Measurements from ENCODE around the gene NEAT1.

NEAT1 gene

DNA sequence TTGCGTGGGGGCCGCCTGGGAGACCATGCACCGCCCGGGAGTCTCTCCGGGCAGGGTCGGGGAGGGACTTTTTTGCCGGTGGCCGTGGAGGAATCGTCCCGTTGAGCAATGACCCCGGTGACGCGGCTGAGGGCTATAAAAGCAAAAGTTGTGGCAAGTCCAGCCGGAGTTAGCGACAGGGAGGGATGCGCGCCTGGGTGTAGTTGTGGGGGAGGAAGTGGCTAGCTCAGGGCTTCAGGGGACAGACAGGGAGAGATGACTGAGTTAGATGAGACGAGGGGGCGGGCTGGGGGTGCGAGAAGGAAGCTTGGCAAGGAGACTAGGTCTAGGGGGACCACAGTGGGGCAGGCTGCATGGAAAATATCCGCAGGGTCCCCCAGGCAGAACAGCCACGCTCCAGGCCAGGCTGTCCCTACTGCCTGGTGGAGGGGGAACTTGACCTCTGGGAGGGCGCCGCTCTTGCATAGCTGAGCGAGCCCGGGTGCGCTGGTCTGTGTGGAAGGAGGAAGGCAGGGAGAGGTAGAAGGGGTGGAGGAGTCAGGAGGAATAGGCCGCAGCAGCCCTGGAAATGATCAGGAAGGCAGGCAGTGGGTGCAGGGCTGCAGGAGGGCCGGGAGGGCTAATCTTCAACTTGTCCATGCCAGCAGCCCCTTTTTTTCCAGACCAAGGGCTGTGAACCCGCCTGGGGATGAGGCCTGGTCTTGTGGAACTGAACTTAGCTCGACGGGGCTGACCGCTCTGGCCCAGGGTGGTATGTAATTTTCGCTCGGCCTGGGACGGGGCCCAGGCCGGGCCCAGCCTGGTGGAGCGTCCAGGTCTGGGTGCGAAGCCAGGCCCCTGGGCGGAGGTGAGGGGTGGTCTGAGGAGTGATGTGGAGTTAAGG is at the start of gene NEAT1:
TSS of gene NEAT1 (plus strand) at position 166 of the 883 bp plus-strand sequence.
- DNase-seq: peak; percentile 91

GRCh38 chr11:65373839-65374580 is 48.6 kb upstream of the NEAT1 start:
- DNase-seq: no peak

DNA sequence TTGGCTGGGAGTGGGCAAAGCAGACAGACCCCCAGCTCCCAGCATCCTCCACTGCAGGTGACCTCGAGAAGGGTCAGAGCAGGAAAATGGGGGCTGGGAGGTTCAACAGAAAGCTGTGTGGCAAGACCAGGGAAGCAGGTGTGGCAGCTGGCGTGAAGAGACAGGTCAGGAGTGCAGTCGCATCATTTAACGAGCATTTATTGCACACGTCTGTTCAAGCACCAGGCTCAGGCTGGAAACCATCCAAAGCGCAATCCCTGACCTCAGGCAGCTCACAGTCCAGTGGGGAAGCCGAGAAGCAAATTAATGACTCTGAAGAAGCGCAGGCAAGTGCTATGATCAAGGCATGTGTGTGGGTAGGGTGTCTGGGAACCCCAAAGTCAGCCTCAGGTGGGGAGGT is 47.6 kb upstream of the NEAT1 start:
- DNase-seq: no peak

GRCh38 chr11:65376138-65376713 is 46.4 kb upstream of the NEAT1 start:
- DNase-seq: no peak

- DNase-seq: no peak
These were observed 45.6 kb upstream of the NEAT1 start for GRCh38 chr11:65377036-65377435.

GRCh38 chr11:65377777-65378176 is 44.8 kb upstream of the NEAT1 start:
- DNase-seq: no peak

- no peak for DNase-seq
These were observed 44.2 kb upstream of the NEAT1 start for GRCh38 chr11:65378208-65378927.

DNA sequence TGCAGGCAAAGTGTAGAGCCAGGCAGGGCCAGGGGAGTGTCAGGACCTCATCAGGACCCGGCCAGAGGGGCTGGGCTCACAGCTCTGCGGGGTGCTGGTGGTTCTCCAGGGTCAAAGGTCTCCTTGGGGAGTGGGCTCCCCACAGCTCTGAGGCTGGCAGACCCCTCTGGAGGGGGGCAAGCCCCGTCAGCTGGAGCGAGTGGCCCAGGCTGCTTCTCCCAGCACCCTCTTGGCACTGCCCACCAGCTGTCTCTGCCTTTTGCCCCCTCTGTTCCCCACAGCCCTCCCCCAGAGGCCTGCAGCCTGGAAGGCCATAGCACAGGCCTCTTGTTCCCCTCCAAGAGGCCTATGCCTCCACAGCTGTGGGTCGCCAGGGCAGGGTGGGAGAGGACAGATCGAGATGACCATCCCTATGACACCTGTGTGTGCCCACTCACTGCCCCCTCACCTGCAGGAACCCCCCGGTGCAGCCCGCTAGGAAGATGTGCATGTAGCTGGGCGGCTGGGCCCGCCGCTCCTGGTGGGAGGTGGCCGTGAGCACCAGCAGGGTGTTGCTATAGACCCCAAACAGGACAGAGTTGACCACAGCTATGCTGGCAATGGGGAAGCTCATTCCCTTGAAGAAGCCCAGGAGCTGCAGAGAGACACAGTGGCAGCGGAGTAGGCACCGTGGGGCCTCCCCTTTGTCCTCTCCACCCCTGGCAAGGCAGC is 43.5 kb upstream of the NEAT1 start:
- no peak for DNase-seq

DNA sequence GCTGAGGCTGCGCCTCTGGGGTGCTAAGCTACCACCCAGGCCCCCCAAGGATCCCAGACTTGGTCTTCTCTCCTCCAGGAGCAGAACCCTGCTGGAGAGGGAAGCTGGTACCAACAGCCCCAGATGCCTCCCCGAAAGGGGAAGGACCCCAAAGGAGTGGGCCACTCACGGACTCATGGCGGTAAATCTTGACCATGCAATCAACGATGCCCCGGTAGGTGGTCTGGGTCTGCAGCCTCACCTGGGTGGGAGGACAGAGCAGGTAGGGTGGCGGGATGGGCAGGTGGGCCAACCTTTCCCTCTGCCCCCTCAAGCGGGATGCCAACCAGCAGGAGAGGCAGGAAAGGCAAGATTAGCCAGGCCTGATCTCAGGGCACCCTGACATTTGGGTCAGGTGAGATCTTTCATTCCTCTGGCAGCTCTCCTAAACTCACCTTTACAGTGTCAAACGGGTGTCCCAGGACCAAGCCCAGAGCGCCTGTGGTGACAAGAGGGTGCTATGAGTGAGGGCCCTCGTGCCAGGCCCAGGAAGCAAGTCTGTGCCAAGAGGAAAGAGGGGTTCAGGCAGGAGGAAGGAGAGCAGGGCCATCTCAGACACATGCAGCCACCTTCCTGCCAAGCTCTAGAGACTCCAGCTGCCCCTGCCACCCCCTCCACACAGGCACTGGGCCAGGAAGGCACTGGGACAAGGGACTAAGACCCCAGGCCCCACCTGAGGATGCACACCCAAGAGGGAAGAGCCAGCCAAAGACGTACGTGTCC is 42.7 kb upstream of the NEAT1 start:
- no peak for DNase-seq

DNA sequence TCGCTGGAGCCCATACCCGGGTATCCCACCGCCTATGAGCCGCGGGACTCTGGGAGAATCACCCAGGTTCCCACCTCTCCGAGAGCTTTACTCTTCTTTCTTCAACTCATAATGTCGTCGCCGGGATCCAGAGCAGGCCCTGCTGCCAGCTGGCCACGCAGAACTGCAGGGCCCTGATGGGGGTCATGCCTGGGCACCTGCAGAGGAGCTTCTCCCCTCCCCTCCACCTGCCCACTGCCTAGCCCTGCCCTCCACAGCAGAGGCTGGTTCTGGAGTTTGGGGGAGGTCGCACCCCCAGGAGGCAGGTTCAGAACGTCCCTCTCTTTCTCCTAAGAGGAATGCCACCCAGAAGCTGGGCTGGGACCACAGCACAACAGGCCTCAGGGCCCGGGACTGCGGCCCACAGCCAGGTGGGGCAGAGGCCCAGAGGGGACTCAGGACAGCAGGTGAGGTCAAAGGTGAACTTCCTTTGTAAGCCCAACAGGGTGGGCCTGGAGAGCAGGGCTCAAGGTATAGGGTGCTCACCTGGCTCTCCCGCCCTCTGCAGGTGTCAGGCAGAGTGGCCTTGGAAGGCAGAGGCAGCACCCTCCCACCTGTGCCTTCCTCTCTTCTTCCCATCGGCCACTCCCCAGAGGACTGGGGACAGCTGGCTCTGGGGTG is 42.0 kb upstream of the NEAT1 start:
- no peak for DNase-seq

DNA sequence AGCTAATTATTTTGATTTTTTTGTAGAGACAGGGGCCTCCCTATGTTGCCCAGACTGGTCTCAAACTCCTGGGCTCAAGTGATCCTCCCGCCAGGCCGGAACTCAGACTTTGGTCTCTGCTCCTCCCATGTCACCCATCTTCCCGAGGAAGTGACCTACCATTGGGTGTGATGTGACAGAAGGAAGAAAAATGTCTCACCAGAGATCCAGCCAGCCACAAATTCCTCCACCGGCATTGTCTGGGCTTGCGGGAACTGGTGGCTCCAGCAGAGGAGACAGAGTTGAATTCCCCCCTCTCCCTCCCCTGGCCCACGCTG is 40.9 kb upstream of the NEAT1 start:
- DNase-seq: no peak

GRCh38 chr11:65382033-65382803 is 40.4 kb upstream of the NEAT1 start, which contains the start of gene SLC25A45:
Gene SLC25A45 (minus strand): TSS chr11:65382646. CDS start chr11:65381951, 695 bp downstream.
- DNase-seq: peak; percentile 47

DNA sequence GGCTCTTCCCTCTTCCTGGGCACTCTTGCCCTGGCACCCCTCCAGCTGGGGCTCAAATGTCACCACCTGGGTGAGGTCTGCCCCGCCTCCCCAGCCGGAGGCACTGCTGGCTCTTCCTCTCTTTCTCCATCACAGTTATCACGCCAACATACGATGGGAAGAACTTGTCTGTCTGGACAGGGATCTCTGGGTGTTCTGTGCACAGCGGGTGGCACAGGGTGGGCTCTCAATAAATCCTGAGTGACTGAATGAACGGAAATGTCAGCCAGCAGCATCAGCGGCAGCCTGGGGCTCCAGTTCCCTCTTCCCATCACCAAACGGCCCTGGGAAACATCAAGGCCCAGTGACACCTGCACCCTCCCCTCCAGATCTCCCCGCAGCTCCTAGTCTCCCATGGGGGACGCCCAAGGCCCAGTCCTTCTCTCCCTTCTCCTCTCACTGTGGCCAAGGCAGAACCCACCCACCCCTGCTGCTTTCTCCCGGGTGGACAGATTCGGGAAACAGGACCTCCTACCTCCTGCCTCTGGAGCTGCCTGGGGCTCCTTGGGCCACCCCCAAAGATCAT is 39.7 kb upstream of the NEAT1 start:
- no peak for DNase-seq

GRCh38 chr11:65383778-65384177 is 38.8 kb upstream of the NEAT1 start:
- peak; percentile 30 for DNase-seq

DNA sequence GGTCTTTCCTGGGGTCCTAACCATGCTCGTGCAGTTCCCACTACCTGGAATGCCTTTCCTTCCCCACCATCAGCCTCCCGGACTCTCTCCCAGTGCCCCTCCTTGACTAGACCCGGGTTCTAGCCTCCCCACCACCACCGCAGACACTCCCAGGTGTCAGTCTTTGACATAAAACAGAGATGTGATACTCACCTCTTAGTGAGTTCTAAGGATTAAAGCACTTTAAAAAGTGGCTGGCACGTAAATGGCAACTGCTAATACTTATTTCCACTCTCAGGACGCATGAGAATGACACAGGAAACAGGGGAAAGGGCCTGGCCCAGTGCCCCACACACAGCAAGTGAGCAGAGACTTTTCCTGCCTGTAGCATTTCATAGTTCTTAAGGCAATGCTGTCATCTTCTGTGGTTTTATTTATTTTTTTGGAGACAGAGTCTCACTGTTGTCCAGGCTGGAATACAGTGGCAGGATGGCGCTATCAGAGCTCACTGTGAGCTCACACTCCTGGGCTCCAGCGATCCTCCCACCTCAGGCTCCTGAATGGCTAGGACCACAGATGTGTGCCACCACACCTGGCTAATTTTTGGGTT is 38.2 kb upstream of the NEAT1 start:
- no peak for DNase-seq

DNA sequence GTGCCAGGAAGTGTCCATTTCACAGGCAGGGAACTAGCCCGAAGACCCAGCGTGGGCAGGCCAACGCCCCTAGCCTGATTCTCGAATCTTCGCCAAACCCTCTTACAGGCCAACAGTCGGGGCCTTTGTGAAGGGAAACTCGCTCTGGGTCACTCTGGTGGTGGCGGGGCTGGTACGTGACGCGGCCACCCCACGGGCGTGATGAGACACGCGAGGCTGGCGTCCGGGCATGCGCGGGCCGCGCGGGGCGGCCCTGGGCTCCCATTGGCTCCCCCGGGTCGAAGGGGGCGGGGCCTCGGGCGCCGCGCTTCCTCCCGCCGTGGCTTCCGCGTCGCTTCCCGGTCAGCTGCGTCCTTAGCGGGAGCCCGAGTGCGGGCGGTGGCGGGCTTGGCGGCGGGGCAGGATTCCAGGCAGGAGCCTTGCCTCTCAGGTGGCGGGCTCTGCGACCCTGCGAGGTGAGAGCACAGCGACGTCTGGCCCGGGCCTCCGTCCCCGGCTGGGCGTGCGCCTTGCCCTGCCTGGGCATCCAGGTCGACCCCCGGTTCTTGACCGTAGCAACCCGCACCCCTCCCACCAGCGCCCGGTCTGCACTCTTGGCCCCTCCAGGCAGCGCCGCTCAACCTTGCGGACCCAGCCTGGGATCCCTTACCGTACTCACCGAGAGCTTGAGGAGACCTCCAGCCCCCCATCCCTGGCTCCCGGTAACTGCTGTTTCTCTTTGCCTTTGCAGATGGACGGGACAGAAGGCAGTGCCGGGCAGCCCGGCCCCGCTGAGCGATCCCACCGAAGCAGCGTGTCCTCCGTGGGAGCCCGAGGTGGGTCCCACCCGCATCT is 36.1 kb upstream of the NEAT1 start, which contains the start of gene FRMD8:
TSS of gene FRMD8 (plus strand) at position 331 of the 834 bp plus-strand sequence. CDS start at position 731, 400 bp downstream.
- DNase-seq: peak; percentile 61

DNA sequence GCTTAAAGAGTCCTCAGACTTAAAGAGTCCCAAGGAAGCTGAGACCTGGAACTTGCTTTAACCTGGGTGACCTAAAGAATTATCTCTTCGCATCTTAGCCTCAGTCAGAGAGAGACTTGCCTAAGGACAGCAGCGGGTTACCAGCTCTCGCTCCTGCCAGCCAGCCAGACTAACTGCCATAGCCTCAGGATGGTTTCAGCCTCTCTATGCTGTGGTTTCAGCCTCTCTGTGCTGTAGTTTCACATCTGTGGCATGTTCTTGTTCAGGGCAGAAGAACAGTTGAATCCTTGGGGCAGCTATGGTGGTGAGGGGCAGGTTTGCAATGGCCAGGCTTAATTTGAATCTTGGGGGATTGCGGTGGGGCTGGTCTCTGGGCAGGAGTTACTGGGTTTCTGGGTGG is 33.9 kb upstream of the NEAT1 start:
- DNase-seq: no peak

DNA sequence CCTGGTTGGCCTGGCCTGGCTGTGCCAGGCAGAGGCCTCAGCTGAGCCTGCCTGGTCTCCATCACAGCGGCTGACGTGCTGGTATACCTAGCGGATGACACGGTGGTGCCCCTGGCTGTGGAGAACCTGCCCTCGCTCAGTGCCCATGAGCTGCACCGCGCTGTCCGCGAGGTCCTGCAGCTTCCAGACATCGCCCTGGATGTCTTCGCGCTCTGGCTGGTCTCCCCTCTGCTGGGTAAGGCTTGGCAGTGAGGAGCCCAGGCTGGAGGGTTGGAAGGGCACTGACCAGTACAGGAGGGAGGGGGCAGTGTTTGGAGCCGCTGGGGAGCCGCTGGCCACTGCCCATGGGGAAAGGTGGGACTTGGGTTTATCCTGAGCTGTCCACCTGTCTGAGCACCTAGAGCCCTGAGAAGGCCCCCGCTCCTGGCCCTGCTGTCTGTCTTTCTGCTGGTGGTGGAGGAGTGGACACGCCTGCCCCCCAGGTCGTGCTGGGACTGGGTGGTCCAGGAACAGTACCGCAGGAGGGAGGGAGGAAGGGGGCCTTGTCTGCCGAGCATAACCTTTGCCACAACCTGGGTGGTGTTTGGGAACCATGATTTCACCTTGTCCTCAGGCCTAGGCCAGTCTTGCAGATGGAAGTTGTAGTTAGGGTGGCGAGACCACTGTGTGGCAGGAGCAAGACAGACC is 33.2 kb upstream of the NEAT1 start:
- DNase-seq: no peak
